CD4-positive, alpha-beta T cell treated with Interleukin-15 for 1 hour (primary cell): ENCODE results near the gene LMBR1.

Experiments
- DNase-seq: peaks from one replicate; pipeline ENCODE4 v3.0.0-alpha.2; 2020

The LMBR1 gene

DNA sequence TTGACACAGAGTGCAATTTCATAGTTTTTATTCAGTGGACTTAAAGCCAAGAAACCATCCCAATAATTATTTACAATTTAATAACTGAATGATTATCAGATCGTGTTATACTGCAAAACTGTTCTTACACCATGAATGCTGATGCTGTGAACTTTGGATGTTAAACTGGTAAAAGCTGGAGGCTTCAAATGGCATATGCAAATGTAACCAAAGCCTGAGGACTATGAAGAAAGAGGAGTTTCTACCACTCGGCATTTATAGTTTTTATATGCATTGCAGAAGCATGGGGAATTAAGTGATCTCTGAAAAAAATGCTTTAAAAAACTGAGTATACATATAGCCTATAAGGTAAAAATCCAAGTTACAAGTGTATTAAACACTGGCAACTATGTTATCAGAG is 210.1 kb downstream of the LMBR1 start:
- no peak for DNase-seq

DNA sequence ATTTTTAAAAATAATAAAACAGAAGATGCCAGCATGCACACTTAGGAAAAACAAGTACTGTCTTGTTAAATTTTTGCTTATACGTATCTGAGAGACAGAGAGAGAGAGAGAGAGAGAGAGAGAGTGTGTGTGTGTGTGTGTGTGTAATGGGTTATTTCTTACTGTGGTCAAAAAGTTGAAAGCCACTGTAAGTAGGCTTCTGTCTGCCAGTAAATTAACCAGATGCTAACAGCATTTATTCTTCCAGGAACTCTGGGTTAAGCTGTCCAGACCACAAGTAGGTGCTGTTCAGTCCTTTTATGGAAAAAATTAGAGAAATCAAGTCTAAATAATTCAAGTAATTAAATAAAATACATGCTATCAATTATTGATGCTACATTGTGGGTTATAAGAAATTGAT is 212.7 kb downstream of the LMBR1 start:
- DNase-seq = no peak

DNA sequence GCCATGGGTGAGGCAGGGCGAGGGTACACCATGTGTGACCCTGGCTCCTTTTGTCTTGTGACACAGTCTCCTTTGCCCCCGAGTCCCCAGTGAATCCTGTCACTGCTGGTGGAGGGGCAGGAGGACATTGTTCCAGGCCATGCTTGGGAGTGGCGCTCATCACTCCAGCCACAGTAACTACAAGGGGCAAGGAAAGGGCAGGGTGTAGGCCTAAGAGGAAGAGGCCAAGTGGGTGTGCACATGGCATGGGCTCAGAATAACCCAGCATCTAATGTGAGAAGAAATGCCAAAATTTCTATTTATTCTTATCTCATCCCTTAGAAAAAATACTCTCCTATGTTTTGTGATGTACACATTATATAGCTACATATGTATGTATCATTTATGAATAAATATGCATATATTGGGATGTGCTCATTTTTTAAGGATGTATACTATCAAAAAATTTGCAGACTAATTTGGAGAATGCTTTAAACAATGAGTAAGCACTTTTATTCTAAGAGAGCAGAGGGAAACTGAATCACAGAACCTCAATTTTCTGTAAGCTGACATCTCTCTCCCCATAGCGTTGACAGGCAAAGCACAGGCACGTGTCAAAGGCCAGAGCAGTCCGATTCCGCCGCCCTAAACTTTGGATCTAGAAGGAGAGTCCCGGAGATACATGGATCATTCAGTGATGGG is 215.5 kb downstream of the LMBR1 start:
- no peak for DNase-seq

DNA sequence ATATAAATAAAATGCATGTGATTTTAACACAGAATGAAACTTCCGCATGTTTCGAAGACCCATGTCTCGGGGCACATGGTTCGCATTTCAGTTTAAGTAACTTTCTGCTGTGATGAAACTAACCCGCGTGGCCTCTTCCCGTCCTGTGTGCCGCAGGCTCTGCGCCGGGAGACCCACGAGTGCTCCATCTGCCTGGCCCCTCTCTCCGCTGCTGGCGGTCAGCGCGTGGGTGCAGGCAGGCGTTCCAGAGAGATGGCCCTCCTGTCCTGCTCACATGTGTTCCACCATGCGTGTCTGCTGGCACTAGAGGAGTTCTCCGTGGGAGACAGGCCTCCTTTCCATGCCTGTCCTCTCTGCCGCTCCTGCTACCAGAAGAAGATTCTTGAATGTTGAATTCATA is 216.7 kb downstream of the LMBR1 start:
- DNase-seq = no peak

DNA sequence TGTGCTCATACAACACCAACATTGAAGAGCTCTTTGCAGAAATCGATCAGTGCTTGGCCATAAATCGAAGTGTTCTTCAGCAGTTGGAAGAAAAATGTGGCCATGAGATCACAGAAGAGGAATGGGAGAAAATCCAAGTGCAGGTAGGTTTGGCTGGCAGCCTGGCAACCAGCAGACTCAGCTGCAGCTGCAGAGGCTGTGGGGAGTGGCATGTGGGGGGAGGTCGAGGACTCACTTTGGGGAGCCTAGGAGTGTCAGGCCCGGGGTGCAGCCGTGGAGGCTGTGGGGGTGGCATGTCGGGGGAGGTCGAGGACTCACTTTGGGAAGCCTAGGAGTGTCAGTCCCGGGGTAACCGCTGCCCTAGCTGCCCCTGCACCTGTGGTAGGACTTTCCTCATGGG is 217.3 kb downstream of the LMBR1 start:
- DNase-seq = no peak

DNA sequence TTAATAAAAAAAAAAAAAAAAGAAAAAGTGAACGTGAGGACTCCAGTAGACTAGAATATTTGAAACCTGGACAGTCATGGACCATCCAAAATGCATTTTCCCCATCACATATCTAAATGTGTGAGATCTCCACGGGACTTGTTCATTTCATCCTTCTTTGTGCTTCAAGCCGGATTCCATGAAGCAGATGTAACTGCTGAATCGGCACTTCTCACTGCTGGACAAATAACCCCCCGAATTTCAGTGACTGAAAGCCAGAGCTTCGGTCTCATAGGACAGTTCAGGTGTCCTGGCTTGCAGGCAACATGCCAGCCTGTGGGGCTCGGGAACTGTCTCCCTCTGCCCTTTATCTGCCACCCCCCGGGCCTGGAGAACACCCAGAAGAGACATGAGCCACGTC is 219.1 kb downstream of the LMBR1 start:
- DNase-seq = no peak

DNA sequence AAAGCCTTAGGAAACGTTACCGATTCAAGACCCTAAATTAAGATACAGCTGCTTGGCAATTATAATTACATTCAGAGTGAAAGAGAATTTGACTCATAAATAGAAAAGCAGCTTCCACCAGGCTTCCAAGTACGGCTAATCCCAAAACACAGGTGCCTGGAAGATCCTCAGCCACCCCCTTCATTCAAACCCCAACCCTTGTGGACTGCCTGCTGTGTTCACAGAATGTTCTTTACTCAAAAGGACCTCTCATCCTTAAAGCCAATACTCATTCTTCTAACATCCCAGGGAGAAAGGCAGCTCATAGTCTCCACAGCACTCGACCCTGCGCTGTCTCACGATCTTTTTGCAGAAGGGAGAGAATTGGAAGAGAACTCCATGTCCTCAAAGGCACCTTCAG is 219.5 kb downstream of the LMBR1 start:
- no peak for DNase-seq

DNA sequence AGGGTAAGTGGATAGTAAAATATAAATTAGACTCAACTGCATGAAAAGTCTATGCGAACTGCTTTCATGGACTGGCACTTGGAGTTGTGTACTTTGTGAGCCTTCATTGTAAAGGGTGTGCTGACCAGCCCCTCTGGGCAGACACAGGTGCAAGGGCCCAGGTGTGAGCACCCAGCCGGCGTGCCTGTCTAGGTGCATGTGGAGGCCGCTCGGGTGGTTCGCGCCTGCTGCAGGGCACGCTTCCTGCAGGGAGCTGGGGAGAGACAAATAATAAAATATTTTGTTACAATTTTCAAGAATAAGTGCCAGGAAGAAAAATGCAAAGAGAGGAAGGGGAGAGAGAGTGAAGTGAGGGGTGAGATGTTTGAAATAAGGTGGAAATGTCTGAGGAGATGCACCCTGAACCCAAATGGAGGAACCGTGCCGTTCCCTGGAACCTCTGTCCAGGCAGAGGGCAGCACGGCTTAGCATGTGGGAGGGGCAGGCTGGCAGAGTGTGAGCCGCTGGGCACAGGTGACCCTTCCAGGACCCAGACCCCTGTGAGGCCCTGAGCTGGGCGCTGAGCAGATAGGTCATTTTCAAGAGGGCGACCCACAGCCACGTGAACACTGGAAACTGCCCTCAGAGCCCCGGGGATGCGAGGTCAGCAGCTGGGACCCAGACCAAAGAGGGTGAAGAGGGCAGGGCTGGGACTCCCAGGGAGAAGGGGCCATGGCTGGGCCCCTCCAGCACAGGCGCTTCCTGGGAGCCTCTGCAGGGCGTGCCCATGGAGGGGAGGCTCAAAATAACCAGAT is 223.8 kb downstream of the LMBR1 start:
- no peak for DNase-seq

DNA sequence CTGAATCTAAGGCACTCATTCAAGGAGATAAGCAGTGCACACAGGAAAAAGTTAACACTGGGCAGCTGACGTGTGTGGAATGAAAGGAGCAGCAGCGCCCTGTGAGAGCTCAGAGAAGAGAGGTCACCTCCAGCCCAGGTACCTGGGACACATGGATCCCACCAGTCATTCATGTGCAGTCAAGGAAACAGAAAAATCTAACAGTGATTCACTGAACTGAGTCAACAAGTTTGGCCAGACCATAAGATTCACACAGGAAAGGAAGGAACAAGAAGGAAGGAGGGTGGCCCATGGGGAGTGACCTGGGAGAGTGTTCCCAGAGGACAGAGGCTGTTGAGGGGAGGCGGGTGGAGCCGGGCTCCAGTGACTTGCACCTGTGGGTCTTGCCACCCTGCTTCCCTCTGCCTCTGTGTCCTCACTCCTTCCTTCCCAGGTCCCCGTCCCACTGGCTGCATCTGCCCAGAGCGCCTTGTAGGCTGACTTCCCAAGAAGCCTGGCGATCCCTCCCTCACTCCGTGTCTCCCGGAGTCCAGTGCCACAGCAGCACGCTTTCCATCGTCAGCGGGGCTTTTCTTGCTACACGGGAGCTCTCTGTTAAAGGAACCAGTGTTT is 224.7 kb downstream of the LMBR1 start:
- no peak for DNase-seq

DNA sequence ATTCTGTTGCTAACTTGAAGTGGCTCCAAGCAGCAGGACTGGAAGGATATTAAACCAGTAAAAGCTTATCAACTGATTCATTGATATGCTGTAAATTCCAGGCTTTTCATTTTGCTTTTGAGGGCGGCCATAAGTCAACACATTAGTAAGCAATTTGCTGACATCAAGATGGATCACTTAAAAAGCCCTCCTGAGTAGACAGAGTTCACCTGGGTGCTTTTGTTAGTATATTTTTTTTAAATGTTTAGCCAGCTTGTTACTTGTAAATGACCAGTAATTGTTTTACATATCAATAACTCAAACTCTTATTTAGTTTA is 225.9 kb downstream of the LMBR1 start:
- DNase-seq = no peak

DNA sequence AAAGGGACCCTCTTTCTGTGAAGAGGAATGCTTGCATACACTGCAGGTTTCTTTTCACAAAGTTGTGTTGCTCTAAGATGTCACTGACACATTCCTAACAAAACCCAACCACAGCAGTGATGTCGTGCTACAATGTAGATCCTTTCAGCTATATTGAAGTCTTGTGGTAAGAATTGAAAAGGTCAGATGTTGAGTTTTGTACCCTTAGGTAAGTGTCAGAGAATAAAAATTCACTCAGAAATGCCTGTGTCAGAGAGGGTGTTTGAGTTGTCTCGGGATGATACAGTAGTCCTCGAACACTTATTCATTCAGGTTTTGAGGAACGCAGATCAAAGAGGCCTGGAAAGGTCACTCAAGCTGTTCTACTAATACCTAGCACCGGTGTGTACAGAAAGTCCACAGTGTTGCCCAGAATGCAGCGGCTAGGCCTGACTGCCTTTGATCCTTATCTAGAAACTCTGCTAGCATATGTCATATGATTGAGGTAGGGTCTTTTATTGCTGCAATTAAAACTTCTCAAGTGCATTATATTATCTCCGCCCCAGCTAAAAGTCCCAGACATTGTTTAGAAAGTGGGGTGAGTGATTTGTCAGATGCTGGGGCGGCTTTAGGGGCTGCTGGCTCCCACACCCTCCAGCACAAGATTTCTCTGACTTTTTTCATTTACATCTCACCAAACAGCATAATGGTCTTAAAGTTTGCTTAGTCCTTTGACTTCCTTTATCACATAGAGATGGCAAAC is 226.4 kb downstream of the LMBR1 start:
- DNase-seq = no peak

DNA sequence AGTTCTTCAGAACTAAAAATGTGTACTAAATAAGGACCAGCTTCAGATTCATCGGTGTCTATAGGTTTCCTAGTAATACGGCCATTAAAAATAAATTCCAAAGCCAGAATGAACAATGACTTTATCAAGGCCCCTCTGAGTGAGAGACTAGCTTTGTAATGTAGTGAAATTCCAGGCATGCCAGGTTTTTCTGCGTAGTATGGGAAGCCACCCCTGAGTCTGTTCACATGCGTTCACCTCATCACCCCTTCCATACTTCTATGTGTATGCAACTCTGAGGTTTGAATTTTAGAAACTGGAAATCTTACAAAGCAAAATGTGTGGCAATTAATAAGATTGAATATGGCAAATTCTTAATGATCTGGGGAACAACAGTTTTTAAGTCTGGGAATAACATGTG is 227.9 kb downstream of the LMBR1 start:
- no peak for DNase-seq

DNA sequence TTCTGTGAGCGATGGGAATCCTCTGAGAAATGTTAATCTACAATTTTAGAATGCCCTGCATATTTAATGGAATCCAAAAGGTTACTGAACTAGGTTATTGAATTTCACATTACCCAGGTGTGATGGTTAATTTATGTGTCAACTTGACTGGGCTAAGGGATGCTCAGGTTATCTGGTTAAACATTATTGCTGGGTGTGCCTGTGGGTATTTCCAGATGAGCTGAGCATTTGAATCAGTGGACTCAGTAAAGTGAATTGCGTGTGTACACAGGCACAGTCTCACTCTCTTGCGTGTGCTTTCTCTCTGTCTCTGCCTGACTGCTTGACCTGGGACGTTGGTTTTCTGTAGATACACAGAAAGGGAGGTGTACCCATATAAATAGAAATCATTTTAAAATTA is 230.7 kb downstream of the LMBR1 start:
- no peak for DNase-seq

DNA sequence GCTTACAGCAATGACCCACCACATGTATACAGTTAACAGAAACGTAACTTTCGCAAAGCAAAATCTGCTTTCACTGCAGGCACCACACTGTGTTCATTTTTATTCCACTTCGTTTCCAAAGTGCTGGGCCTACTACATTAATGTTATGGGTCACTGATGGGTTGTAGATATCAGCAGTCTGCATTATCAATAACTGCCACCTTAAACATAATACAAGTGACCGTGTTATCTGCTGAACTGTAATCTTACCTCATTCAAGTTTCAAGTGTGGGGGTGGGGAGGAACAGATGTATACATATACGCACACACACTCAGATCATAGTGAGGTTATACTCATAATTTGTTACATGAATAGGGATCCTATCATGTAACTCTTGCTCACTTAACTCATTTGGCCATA is 231.3 kb downstream of the LMBR1 start:
- DNase-seq = no peak

DNA sequence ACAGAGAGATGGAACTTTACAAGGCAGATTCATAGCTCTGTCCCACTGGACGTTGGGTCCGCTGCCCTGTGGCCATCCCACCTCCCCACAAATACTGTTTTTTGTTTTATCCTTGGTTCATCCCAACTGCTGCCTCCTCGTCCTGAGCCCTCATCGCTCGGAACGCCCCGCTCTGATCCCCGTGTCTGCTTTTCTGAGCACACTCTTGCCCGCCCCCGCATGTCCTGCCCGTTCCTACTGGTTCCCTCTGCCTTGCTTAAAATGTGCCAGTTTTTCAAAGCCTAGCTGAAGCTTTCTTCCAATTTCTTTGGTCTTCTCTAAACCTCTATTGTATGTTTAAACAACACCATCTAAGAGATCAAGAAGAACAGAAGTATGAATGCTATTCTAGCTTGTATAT is 233.0 kb downstream of the LMBR1 start:
- no peak for DNase-seq

DNA sequence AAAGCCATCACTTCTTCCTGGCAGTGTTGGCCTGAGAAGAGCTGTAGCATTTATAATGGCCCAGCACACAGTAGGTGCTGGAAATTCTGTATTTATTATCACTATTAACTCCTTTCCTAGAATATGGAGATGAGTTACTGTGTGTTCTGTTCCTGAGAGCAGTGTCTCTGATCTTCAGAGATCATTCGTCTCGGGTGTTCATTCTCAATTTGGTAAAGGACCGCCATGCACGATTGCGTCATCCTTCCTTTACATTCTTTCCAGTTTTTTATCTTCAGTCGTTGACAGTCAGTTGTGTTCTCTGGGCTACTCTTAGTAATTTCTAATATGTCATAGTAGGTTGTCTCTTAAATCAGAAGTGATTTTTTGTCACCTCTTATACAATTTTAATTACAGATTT is 233.8 kb downstream of the LMBR1 start:
- no peak for DNase-seq

DNA sequence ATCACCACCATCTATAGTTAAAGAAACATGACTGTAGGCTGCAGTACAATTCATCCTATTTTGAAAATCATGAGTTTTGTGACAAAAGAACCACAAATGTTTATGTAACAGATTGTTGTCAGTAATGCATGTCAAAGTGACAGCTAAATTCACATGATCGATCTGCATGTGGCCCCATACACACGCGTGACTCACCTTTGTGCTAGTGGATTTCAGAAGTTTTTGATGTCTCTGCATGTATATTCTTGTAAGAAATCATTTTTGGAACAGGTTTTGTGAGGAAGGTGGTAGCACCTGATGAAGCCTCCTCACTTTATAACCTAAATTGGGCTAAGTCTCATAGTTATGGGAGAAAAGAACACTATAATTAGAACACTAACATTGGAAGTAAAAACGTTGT is 235.3 kb downstream of the LMBR1 start:
- no peak for DNase-seq

DNA sequence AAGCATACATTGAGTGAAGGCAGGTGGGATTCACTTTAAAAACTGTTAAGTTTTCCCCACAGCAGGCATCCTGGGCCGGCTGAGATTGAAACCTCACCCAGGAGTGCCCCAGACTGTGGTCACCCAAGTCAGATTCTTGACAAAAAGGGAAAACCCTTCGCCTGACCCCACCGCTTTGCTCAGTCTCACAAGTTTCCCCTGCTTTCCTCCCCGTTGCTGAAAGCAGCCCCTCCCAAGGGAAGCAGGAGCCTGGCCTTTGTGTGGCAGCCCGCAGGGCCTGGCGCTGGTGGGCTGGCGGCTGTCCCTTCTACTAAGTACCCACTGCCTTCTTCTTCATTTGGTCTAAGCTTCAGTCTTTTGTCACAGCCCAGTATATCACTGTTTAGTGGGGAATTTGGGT is 236.4 kb downstream of the LMBR1 start:
- no peak for DNase-seq

DNA sequence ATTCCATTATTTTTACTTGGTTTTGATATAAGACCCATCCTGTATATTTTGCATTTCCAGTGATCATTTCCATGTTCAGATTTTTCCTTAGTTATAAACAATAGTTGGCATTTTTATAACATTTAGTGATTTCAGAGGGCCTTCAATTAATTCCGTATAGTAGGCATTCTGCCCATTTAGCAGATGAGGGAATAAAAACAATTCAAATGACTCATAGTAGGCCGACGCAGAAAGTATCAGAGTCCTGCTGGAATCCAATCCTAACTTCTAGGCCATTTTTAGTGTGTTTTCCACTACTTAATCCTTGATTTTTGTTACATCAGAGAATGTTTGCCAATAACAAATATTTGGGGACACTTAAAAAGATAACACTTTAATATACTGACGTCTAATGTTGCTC is 237.0 kb downstream of the LMBR1 start:
- no peak for DNase-seq

DNA sequence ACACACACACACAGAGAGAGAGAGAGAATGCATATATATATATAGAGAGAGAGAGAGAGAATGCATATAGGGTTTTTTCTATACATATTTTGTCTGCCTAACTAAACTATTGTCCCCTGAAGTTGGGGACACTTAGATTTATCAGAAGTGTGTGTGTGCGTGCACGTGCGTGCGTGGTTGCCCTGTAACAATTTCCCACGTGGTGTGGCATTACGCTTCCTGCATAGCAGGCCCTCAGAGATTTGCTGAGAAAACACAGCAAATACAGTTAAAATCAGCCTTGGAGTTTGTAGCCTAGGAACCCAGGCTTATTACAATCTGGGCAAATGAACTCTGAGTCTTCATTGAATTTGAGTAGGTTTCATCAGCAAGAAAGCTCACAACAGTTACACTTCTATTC is 237.7 kb downstream of the LMBR1 start:
- DNase-seq = no peak

DNA sequence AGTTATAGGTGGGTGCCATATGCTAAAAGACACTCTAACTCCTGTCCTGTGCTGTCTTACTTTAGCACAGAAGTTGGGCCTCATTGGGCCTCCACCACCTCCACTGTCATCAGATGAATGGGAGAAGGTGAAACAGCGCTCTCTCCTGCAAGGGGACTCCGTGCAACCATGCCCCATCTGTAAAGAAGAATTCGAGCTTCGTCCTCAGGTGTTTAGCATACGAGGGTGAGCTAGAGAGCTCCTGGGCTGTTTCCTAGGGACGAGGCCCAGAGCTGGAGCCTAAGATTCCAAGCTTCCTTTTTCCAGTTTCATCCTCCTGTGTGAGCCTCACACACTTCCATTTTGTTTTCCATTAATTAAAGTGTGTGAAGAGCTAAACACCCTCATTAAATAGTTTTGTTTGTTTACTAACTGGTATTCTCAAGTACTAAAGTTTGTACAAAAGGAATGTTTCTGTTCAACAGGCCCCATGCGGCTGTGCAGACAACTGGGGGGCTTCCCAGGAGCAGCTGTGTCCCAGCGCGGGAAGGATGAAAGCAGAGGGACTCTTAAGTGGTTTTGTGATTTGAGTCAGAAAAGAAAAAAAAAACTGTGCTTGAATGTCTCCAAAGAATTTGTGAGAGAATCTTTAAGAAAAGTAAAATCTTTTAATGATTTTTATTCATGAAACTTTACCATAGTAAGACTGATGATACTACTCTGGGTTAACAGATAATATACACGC is 238.3 kb downstream of the LMBR1 start:
- no peak for DNase-seq

DNA sequence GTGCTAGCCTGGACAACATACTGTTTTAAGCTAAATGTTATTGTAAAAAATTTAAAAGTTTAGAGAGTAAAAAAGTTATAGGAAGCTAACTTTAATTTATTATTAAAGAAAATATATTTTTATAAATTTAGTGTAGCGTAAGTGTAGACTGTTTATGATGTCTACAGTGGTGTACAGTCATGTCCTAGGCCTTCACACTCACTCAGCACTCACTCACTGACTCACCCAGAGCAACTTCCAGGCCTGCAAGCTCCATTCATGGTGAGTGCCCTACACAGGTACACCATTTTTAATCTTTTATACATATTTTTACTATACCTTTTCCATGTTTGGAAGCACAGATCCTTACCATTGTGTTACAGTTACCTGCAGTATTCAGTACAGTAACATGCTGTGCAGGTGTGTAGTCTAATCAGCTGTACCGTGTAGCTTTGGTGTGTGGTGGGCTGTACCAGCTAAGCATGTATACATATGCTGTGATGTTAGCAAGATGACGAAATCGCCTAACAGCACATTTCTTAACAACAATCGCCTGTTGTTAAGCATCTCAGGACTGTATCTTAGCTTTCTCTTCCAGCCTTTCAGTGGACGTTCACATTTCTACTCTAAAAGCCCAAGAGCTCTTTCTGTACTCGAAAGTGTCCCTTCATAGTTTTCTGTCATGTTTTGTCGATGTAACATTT is 240.0 kb downstream of the LMBR1 start:
- DNase-seq = no peak

DNA sequence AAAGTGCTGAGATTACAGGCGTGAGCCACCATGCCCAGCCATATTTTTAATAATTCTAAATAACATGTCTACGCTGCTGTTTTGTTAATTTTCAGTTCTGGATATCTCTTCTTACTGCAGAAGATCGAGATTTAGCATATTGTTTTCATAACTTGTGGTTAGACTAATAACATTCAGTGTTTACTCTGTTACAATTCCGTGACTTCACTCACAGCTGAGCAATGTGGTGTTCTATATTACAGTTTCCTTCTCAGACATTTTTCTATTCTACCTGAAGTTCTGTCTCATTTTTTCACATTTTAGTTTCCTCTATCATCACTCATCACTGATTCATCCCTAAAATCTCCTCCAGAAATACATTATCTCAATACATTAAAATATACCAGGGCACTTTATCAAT is 241.5 kb downstream of the LMBR1 start:
- no peak for DNase-seq
